Stimulated activated CD8-positive, alpha-beta memory T cell treated with anti-CD3 and anti-CD28 coated beads, Interleukin-2, amount 100 ng/mL, for 1 hour (primary cell): Measurements from ENCODE around the gene TBX6.
A peak's percentile ranks its signal among the peaks of the same experiment; 100 is the strongest.
"Not testable (repeated sequence)": the region's sequence is repeated elsewhere in the genome, so short reads cannot be mapped to it uniquely, and the experiment has no call there.

Source experiments
- DNase-seq, 2 donors: peaks; one replicate each; pipeline ENCODE4 v3.0.0-alpha.2; 2020; ENCODE audit warnings: low read depth in 2 of 2

The TBX6 gene, protein sequence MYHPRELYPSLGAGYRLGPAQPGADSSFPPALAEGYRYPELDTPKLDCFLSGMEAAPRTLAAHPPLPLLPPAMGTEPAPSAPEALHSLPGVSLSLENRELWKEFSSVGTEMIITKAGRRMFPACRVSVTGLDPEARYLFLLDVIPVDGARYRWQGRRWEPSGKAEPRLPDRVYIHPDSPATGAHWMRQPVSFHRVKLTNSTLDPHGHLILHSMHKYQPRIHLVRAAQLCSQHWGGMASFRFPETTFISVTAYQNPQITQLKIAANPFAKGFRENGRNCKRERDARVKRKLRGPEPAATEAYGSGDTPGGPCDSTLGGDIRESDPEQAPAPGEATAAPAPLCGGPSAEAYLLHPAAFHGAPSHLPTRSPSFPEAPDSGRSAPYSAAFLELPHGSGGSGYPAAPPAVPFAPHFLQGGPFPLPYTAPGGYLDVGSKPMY

GRCh38 chr16:30091474-30092372 lies at the start of gene TBX6:
TBX6 (minus strand) TSS chr16:30091924; CDS start chr16:30091193, 731 bp downstream.
- peak; percentile 85 to 89 for DNase-seq

DNA sequence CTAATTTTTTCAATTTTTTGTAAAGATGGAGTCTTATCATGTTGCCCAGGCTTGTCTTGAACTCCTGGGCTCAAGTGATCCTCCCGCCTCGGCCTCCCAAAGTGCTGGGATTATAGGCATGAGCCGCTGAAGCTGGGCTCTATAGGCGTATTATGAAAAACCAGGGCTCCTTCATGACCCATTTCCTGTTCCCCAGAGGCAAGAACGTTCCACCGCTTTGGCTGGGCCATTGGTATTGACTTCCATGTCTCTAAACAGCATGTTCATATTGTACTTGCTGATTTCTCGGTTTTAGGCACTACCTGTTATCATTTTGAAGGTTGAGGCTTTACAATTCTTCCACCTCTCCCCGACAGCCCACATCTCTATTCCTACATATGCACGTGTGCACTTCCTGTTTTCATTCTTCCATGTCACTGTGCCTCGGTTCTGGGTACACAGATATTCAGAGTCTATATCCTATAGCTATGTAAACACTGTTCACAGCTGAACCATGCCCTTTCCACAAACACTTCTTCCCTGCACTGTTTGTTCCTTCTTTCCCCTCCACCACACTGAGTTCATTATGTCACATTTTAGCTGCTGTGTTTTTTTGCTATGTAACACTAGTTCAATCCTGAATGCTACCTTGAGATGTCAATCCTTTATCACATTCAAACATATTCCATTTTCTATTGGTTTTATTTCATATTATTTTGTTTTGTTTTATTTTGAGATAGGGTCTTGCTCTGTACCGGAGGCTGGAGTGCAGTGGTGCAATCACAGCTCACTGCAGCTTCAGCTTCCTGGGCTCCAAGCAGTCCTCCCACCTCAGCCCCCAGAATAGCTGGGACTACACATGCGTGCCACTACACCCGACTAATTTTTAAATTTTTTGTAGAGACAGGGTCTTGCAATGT lies 48.1 kb upstream of the TBX6 start:
- no peak for DNase-seq

GRCh38 chr16:30137897-30138296 lies 46.2 kb upstream of the TBX6 start:
- DNase-seq, result no peak

DNA sequence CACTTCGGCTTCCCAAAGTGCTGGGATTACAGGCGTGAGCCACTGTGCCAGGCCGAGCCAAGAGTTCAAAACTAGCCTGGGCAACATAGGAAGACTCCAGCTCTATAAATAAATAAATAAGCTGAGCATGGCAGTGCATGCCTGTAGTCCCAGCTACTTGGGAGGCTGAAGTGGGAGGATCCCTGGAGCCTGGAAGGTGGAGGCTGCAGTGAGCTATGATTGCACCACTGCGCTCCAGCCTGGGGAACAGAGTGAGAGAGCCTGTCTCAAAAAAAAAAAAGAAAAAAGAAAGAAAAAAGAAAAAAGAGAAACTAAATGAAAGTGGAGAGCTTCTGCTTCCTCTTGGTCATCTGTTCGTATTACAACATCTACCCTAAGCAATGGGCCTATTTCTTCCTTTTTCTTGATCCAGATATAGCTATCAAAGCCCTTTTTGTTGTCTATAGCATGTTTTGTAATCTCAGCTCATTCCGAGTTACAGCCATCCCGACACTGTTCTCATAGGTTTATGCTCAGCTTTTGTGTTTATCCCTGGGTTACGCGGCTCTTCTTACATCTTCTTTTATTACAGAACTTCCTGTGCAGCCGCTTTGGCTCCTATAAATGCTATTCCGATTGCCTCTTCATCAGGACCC lies 45.4 kb upstream of the TBX6 start:
- DNase-seq, result no peak

- DNase-seq, result no peak
Observed at GRCh38 chr16:30132591-30132990, 40.9 kb upstream of the TBX6 start.

- no peak for DNase-seq
Observed at GRCh38 chr16:30131869-30132475, 40.2 kb upstream of the TBX6 start.

DNA sequence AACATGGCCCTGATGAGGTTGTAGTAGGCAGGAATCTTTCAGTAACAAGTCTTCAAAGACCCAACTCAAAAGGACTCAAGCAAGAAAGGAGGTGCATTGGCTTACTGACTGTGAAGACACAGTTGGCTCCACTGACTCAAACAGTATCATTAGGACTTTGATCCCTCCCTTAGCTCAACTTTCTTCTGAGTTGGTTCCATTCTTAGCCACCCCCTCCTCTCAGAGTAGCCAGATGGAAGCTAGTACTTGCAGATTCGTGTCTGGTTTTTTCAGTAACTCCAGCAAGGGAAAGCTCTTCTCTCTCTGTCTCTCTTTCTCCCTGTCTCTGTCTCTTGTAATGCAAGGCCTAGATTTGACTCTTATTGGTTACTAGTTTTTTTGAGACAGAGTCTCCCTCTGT lies 36.3 kb upstream of the TBX6 start:
- DNase-seq, result no peak

GRCh38 chr16:30125690-30126089 lies 34.0 kb upstream of the TBX6 start:
- DNase-seq, result not testable (repeated sequence)

- DNase-seq, result no peak
Observed at GRCh38 chr16:30124985-30125379, 33.3 kb upstream of the TBX6 start.

- no peak for DNase-seq
Observed at GRCh38 chr16:30122604-30123160, 31.0 kb upstream of the TBX6 start.

DNA sequence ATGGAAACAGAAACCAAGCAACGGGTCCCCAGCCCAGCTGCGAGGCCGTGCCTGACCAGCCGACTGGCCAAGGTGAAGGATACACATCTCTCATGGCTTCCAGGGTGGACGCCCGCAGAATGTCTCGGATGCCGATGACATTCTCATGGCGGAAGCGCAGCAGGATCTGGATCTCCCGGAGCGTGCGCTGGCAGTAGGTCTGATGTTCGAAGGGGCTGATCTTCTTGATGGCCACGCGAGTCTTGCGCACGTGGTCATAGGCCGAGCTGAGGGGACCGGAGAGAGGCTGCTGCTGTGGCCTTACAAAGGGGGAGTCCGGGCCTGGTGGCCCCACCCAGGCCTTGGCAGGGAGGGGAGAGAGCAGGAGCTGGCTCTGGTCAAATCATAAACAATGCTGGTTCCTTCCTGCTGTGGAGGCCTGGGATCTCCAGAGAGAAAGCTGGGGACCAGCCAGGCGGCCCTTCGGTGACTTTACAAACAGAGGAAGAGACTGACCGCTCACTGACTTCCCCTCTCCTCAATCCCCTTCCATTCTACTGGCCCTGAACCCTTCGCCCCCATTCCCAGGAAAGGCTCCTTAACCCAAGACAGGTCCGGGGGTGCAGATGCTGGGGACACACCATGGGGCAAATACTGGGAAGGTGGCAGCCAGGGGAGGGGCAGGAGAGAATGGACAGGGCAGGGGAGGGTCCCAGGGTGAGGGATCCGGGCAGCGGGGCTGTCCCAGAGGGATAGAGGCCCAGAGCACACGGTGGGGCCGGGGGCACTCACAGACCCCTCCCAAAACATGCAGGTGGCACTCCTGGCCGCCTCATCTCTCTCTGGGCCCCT lies 30.2 kb upstream of the TBX6 start:
- no peak for DNase-seq

DNA sequence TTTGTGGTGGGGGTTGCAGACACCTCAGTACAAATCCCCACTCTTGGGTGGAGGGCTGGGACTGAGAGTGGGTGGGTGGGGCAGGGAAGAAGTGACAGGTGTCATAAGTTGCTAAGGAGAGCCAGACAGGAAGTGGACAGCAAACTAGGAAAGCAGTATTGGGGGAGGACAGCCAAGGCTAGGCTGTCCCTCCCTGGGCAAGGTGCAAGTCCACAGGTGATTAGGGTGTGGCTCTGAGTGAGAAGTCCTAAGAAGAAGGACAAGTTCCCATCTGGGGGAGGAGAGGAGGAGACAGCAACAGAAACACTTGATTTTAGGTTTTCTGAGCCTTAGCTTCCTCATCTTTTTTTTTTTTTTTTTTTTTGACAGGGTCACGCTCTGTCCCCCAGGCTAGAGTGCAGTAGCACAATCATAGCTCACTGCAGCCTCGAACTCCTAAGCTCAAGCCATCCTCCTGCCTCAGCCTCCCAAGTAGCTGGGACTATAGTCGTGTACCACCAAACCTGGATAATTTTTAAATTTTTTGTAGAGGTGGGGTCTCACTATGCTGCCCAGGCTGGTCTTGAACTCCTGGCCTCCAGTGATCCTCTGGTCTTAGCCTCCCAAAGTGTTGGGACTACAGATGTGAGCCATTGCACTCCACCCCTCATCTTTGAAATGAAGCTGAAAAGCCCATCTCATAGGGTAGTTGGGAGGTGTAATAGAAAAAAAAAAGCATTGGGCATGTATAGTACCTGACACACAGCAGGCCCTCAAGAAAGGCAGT lies 28.8 kb upstream of the TBX6 start:
- DNase-seq, result no peak

DNA sequence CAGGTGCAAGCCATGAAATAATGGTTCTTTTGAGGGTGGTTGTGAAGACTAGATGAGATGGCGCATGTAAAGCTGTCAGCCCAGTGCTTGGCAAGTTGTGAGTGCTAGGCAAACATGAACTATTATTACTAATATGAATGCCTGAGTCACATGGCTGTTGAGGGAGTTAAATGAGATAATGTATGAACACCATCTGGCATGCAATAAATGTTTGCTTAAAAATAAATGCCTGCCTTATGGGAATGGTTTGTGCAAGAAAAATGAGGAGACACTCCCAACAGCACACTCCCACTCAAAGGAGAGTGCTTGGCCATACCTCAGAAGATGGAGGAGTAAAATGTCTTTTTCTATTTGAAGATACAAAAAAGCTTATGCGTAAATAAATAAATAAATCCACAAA lies 27.7 kb upstream of the TBX6 start:
- no peak for DNase-seq

GRCh38 chr16:30117768-30118167 lies 26.0 kb upstream of the TBX6 start:
- DNase-seq, result no peak

DNA sequence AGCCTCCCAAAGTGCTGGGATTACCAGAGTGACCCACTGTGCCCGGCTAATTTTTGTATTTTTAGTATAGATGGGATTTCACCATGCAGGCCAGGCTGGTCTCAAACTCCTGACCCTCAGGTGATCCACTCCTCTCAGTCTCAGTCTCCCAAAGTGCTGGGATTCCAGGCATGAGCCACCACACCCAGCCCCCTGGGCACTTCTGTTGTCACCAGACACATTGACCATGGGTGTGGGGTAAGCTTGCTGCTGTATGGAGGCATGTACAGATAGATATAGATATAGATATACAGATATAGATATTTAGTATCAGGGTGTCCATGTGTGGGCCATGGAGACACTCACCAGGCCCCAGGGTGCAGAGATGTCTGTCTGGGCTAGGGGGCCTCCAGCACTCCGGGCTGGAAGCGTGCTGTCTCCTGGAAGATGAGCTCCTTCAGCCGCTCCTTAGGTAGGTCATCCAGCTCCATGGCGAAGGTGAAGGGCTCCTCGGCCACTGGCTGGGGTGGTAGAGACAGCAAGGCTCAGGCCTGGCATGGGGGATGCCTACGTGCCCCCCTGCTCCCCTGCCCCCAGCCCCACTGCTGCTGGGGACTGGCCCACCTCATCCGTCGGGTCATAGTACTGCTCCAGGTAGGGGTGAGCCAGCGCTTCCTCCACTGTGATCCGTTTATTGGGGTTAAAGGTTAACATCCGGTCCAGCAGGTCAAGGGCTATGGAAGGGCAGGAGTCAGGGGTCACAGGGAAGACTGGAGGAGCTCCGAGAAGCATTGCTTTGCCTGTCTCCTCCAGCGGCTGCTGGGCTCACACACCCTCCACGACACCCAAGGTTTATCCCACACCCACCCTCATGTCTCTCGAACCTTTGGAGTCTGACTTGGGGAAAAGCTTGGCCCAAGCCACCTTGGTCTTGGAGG lies 24.8 kb upstream of the TBX6 start:
- DNase-seq, result no peak

- DNase-seq, result no peak
Observed at GRCh38 chr16:30115238-30115637, 23.5 kb upstream of the TBX6 start.

GRCh38 chr16:30114833-30115232 lies 23.1 kb upstream of the TBX6 start:
- not testable (repeated sequence) for DNase-seq

GRCh38 chr16:30114411-30114810 lies 22.7 kb upstream of the TBX6 start:
- no peak for DNase-seq
